ENCODE data around the gene EGLN2. TPM values are rescaled to one million over a fixed set of nuclear protein-coding genes. Genes with fewer than 3 reads are reported as not detected.
"Not testable (repeated sequence)": the region's sequence is repeated elsewhere in the genome, so short reads cannot be mapped to it uniquely, and the experiment has no call there.

The EGLN2 gene
- total and polyA plus RNA-seq, 2 of the 4 experiments (the other 2 are of a cell fraction), result 54.1 to 60.2 TPM

DNA sequence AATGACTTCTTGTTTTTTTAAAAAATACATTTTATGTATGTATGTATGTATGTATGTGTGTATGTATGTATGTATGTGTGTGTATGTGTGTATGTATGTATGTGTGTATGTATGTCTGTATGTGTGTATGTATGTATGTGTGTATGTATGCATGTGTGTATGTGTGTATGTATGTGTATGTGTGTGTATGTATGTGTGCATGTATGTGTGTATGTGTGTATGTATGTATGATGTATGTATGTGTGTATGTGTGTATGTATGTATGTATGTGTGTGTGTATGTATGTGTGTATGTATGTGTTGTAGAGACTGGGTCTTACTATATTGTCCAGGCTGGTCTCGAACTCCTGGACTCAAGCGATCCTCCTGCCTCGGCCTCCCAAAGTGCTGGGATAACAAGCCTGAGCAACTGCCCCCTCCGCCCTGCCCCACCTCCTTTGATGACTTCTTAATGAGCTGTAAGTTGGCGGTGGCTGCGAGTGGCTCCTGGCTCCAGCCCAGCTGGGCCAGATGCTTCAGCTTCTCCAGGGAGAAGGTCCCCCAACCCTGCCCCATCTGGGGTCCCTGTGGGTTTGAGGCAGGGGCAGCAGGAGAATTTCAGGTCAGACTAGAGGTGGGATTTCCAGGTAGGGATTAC lies 26.6 kb downstream of the EGLN2 start:
- H3K14ac ChIP-seq (replicated peaks; ENCODE audit: low read depth, low read length); CTCF ChIA-PET; H3K56ac ChIP-seq (ENCODE audit: extremely low read depth, insufficient read depth, low read length); H4K8ac ChIP-seq (ENCODE audit: low read depth in 2 of 2, low read length in 2 of 2); H3K79me1 ChIP-seq (ENCODE audit: low read depth in 1 of 2, low read length in 2 of 2); DNase-seq; POLR2A ChIA-PET (ENCODE audit: unreplicated experiment); H2AFZ ChIP-seq (replicated peaks; ENCODE audit: low read length, poor library complexity); H2AK9ac ChIP-seq (replicated peaks; ENCODE audit: low read depth, low read length, poor library complexity); H3K18ac ChIP-seq (ENCODE audit: low read depth, low read length); H4K91ac ChIP-seq (ENCODE audit: insufficient read depth, low read depth, low read length); H3K9me3 ChIP-seq (ENCODE audit: control insufficient read depth, insufficient read depth, low read length); intact Hi-C loops (cut with micrococcal nuclease); H3K27me3 ChIP-seq (ENCODE audit: control insufficient read depth, insufficient read depth, low read length); H3K4me3 ChIP-seq (ENCODE audit: insufficient read depth, low read depth, low read length); H3K9ac ChIP-seq (ENCODE audit: low read depth, low read length); in situ Hi-C loops (cut with MboI; ENCODE audit: low sequenced_read_pairs); H2BK15ac ChIP-seq (ENCODE audit: low read depth, low read length); H3K4me2 ChIP-seq (ENCODE audit: low read depth, low read length); H3K27ac ChIP-seq (ENCODE audit: insufficient read depth, low read length); H3K23ac ChIP-seq (ENCODE audit: low read depth, low read length); H3K4ac ChIP-seq (ENCODE audit: low read depth, low read length); H4K5ac ChIP-seq (ENCODE audit: low read depth, low read length); BruUV-seq (replicated peaks); H3K9me1 ChIP-seq (ENCODE audit: insufficient read depth, low read length); H4K20me1 ChIP-seq (ENCODE audit: insufficient read depth, low read length); H2BK120ac ChIP-seq (ENCODE audit: low read depth, low read length); ATAC-seq (ENCODE audit: low read depth); H2AK5ac ChIP-seq (ENCODE audit: low read depth, low read length); dilution Hi-C loops (cut with HindIII; ENCODE audit: low sequenced_read_pairs, unreplicated experiment); H2BK20ac ChIP-seq (ENCODE audit: low read depth, low read length): not testable (repeated sequence)
- WGBS, 2 experiments (ENCODE audit: extremely low coverage in 2 of 2, insufficient read length in 1 of 2), result no CpG with 5 or more reads among the region's 6 CpGs
- Histone ChIP-seq H2BK5ac (ENCODE audit: low read depth, low read length, poor library complexity, severe bottlenecking) (peak overlapping the region; percentile 49), H3K4me1 (ENCODE audit: control insufficient read depth, insufficient read depth, low read length) (peaks cover 10% of the 10 kb centered on the region), H3K36me3 (ENCODE audit: control insufficient read depth, insufficient read depth, low read length) (peaks cover 15% of the 10 kb centered on the region)

DNA sequence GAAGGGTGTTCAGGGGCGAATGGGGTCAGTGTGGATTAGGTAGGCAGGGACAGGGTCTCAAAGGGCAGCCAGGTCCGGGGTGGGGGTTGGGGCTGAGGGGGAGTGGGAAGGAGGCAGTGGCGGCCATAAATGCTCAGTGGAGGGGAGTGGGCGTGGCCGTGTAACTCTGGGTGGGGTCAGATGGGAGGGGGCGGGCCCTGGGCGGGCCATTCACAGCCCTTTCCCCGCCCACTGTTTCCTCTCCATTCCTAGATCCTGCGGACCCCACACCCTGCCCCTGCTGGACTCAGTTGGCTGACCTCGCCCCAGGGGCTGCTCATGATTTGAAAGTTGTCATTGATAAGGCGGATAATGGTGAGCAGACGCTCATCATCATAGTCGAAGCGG lies 27.3 kb downstream of the EGLN2 start:
- H3K18ac ChIP-seq (ENCODE audit: low read depth, low read length); BruUV-seq (replicated peaks); H4K5ac ChIP-seq (ENCODE audit: low read depth, low read length); H3K27me3 ChIP-seq (ENCODE audit: control insufficient read depth, insufficient read depth, low read length); H3K9ac ChIP-seq (ENCODE audit: low read depth, low read length); H4K8ac ChIP-seq (ENCODE audit: low read depth in 2 of 2, low read length in 2 of 2); ATAC-seq (ENCODE audit: low read depth); POLR2A ChIA-PET (ENCODE audit: unreplicated experiment); H3K79me1 ChIP-seq (ENCODE audit: low read depth in 1 of 2, low read length in 2 of 2); H3K4ac ChIP-seq (ENCODE audit: low read depth, low read length); H3K4me2 ChIP-seq (ENCODE audit: low read depth, low read length); in situ Hi-C loops (cut with MboI; ENCODE audit: low sequenced_read_pairs); H3K9me1 ChIP-seq (ENCODE audit: insufficient read depth, low read length); dilution Hi-C loops (cut with HindIII; ENCODE audit: low sequenced_read_pairs, unreplicated experiment); H3K56ac ChIP-seq (ENCODE audit: extremely low read depth, insufficient read depth, low read length); CTCF ChIA-PET; intact Hi-C loops (cut with micrococcal nuclease); DNase-seq; H3K27ac ChIP-seq (ENCODE audit: insufficient read depth, low read length); H2AFZ ChIP-seq (replicated peaks; ENCODE audit: low read length, poor library complexity); H4K91ac ChIP-seq (ENCODE audit: insufficient read depth, low read depth, low read length); H2AK5ac ChIP-seq (ENCODE audit: low read depth, low read length); H3K9me3 ChIP-seq (ENCODE audit: control insufficient read depth, insufficient read depth, low read length); H2BK20ac ChIP-seq (ENCODE audit: low read depth, low read length); H2BK120ac ChIP-seq (ENCODE audit: low read depth, low read length); H2BK5ac ChIP-seq (ENCODE audit: low read depth, low read length, poor library complexity, severe bottlenecking); H2BK15ac ChIP-seq (ENCODE audit: low read depth, low read length); H4K20me1 ChIP-seq (ENCODE audit: insufficient read depth, low read length); H3K23ac ChIP-seq (ENCODE audit: low read depth, low read length); H3K4me3 ChIP-seq (ENCODE audit: insufficient read depth, low read depth, low read length); H2AK9ac ChIP-seq (replicated peaks; ENCODE audit: low read depth, low read length, poor library complexity); H3K14ac ChIP-seq (replicated peaks; ENCODE audit: low read depth, low read length): not testable (repeated sequence)
- WGBS, 2 experiments (ENCODE audit: extremely low coverage in 2 of 2, insufficient read length in 1 of 2), result no CpG with 5 or more reads among the region's 14 CpGs
- Histone ChIP-seq H3K4me1 (ENCODE audit: control insufficient read depth, insufficient read depth, low read length) (peaks cover 12% of the 10 kb centered on the region), H3K36me3 (ENCODE audit: control insufficient read depth, insufficient read depth, low read length) (peaks cover 15% of the 10 kb centered on the region)
